Right cardiac atrium (tissue), 5 donors: ENCODE results near the gene RPL14. TPM values are rescaled to one million over a fixed set of nuclear protein-coding genes. Genes with fewer than 3 reads are reported as not detected.
"Not testable (repeated sequence)": the region's sequence is repeated elsewhere in the genome, so short reads cannot be mapped to it uniquely, and the experiment has no call there.

Experiments used
- ATAC-seq, 2 donors: fragments of 200-7000 bp; cut with Tn5 transposase; one replicate each; pipeline versions ENCODE4 v1.8.0 to v1.9.1; 2020; ENCODE audit warnings: moderate library complexity in 2 of 2, mild to moderate bottlenecking in 1 of 2
- DNase-seq, 3 donors: peaks; one replicate each; pipeline ENCODE4 v3.0.0-alpha.2; 2020
- H3K27ac ChIP-seq: one replicate; pipeline ENCODE4 v1.5.1; 2013; ENCODE audit warnings: mild to moderate bottlenecking, low read length, control low read depth, moderate library complexity
- H3K27me3 ChIP-seq: one replicate; pipeline ENCODE4 v1.6.1; 2013; ENCODE audit not compliant: control insufficient read depth, insufficient read depth
- H3K4me1 ChIP-seq: one replicate; pipeline ENCODE4 v1.6.1; 2013; ENCODE audit warnings: low read length; ENCODE audit not compliant: control insufficient read depth, insufficient read depth
- H3K4me3 ChIP-seq: one replicate; pipeline ENCODE4 v1.5.1; 2013; ENCODE audit warnings: low read length, control low read depth
- H3K9me3 ChIP-seq: one replicate; pipeline ENCODE4 v1.6.1; 2013; ENCODE audit warnings: low read length; ENCODE audit not compliant: control insufficient read depth
- WGBS: extraction: QIAGEN DNeasy Blood & Tissue Kit; methylation state at CpG from one replicate; pipeline ENCODE4 v1.1.7; 2013; 5-methylcytosine and 5-hydroxymethylcytosine counted together
- intact Hi-C, 4 donors: fragments of 100-400 bp; cut with DNase I; formaldehyde crosslinking; loops; one replicate each; pipeline versions ENCODE4 v1.11.0 to v1.14.0; 2022 to 2023
- polyA plus RNA-seq: library from polyadenylated mRNA; stranded (reverse); fragments of 200-250 nt; gene quantifications from one replicate; pipeline ENCODE4 v1.2.3, GENCODE V29; 2013
- total RNA-seq, 4 donors: library from RNA; stranded (reverse); fragmentation: NEBNext Ultra II Directional; extraction: Animal tissue kit (Norgen Biotek cat#: 25700); gene quantifications; one replicate each; pipeline ENCODE4 v1.2.1, GENCODE V29; 2021
- donor health status: healthy with polysubstance abuse.
- donor health status: DM: no; HTN: yes; CAD: no.
- donor health status: DM: no; HTN: no; CAD: no.
- donor health status: DM: no; HTN: yes; CAD: no; lungs with severe emphysema.
- donor health status: DM: yes; HTN: yes; CAD: no.

The RPL14 gene
- total and polyA plus RNA-seq, 5 donors = 895 to 1,161 (median 1,107) TPM

GRCh38 chr3:40462838-40463237 lies 5.7 kb downstream of the RPL14 start:
- DNase-seq, H3K4me1 ChIP-seq, H3K9me3 ChIP-seq, ATAC-seq, H3K27ac ChIP-seq, H3K27me3 ChIP-seq, intact Hi-C loops, H3K4me3 ChIP-seq: not testable (repeated sequence)
- 96% methylated on average over 7 of the region's 7 CpGs for WGBS

GRCh38 chr3:40463579-40463978 lies 6.4 kb downstream of the RPL14 start:
- Histone ChIP-seq H3K9me3 (no peaks in the 10 kb centered on the region), H3K27ac (no peak overlapping the region), H3K27me3 (no peaks in the 10 kb centered on the region), H3K4me1 (no peaks in the 10 kb centered on the region), H3K4me3 (no peak overlapping the region)
- intact Hi-C loops = no loop called here
- 87% methylated on average over 2 of the region's 2 CpGs for WGBS
- ATAC-seq = no peak
- DNase-seq = no peak

- Histone ChIP-seq H3K9me3 (no peaks in the 10 kb centered on the region), H3K27ac (no peak overlapping the region), H3K27me3 (no peaks in the 10 kb centered on the region), H3K4me3 (no peak overlapping the region), H3K4me1 (no peaks in the 10 kb centered on the region)
- ATAC-seq (no peak), DNase-seq (no peak)
- WGBS = 64% methylated on average over 9 of the region's 9 CpGs
- intact Hi-C loops = no loop called here
Observed at GRCh38 chr3:40464339-40465110, 7.4 kb downstream of the RPL14 start.

GRCh38 chr3:40465111-40465407 lies 7.9 kb downstream of the RPL14 start:
- Histone ChIP-seq H3K4me3 (no peak overlapping the region), H3K27ac (no peak overlapping the region), H3K4me1 (no peaks in the 10 kb centered on the region), H3K9me3 (no peaks in the 10 kb centered on the region), H3K27me3 (no peaks in the 10 kb centered on the region)
- ATAC-seq (no peak), DNase-seq (no peak)
- intact Hi-C loops = no loop called here
- 68% methylated on average over 4 of the region's 4 CpGs for WGBS

GRCh38 chr3:40465456-40465855 lies 8.3 kb downstream of the RPL14 start:
- Histone ChIP-seq H3K27me3 (no peaks in the 10 kb centered on the region), H3K9me3 (no peaks in the 10 kb centered on the region), H3K27ac (no peak overlapping the region), H3K4me3 (no peak overlapping the region), H3K4me1 (no peaks in the 10 kb centered on the region)
- WGBS = 80% methylated on average over 2 of the region's 2 CpGs
- DNase-seq (no peak), ATAC-seq (no peak)
- intact Hi-C loops = no loop called here

- H3K9me3 ChIP-seq = no peaks in the 10 kb centered on the region
- WGBS = 93% methylated on average over 4 of the region's 4 CpGs
- H3K4me1 ChIP-seq = no peaks in the 10 kb centered on the region
- ATAC-seq = no peak
- H3K4me3 ChIP-seq = no peak overlapping the region
- no peak overlapping the region for H3K27ac ChIP-seq
- no peak for DNase-seq
- intact Hi-C loops = no loop called here
- H3K27me3 ChIP-seq = no peaks in the 10 kb centered on the region
Observed at GRCh38 chr3:40468018-40468417, 10.9 kb downstream of the RPL14 start.

GRCh38 chr3:40470701-40471100 lies 13.6 kb downstream of the RPL14 start:
- no peaks in the 10 kb centered on the region for H3K4me1 ChIP-seq
- DNase-seq (no peak), ATAC-seq (no peak)
- no peaks in the 10 kb centered on the region for H3K9me3 ChIP-seq
- WGBS = 69% methylated on average over 4 of the region's 4 CpGs
- H3K27me3 ChIP-seq = no peaks in the 10 kb centered on the region
- intact Hi-C loops = loop anchor here in 2 of 4 donors (10.0 kb wide), 1 partner anchor 54 kb away; the partner anchor contains the start of gene ZNF621 (in 2 of the 2)
- no peak overlapping the region for H3K4me3 ChIP-seq
- no peak overlapping the region for H3K27ac ChIP-seq

GRCh38 chr3:40476478-40477470 lies 19.6 kb downstream of the RPL14 start, which contains the start of gene ZNF619:
TSS of gene ZNF619 (plus strand) at chr3:40477122. CDS start at chr3:40477980, 858 bp downstream.
- H3K4me1 ChIP-seq = no peaks in the 10 kb centered on the region
- H3K27me3 ChIP-seq = no peaks in the 10 kb centered on the region
- peak; percentile 75 to 90 (median 90) for DNase-seq
- peak within 1 kb of the TSS; percentile 26 for H3K27ac ChIP-seq
- peak within 1 kb of the TSS; percentile 80 for H3K4me3 ChIP-seq
- WGBS = 12% methylated on average over 48 of the region's 48 CpGs
- intact Hi-C loops = loop anchor here in 2 of 4 donors (10.0 kb wide), 1 partner anchor 48 kb away; the partner anchor contains the start of gene ZNF621 (in 2 of the 2)
- H3K9me3 ChIP-seq = no peaks in the 10 kb centered on the region
- peak; percentile 93 to 96 for ATAC-seq

GRCh38 chr3:40477666-40478065 lies 20.5 kb downstream of the RPL14 start:
- WGBS = 31% methylated on average over 4 of the region's 4 CpGs
- peak overlapping the region; percentile 80 for H3K4me3 ChIP-seq
- intact Hi-C loops = loop anchor here in 2 of 4 donors (10.0 kb wide), 1 partner anchor 47 kb away; the partner anchor contains the start of gene ZNF621 (in 2 of the 2)

GRCh38 chr3:40487172-40487571 lies 30.0 kb downstream of the RPL14 start:
- WGBS = 98% methylated on average over 3 of the region's 3 CpGs
- ATAC-seq (no peak), DNase-seq (no peak)
- H3K4me3 ChIP-seq = no peak overlapping the region
- H3K9me3 ChIP-seq = peaks cover 6% of the 10 kb centered on the region
- no peaks in the 10 kb centered on the region for H3K4me1 ChIP-seq
- no peak overlapping the region for H3K27ac ChIP-seq
- intact Hi-C loops = no loop called here
- H3K27me3 ChIP-seq = no peaks in the 10 kb centered on the region

More at GRCh38 chr3:40477666-40478065, 20.5 kb downstream of the RPL14 start:
- Histone ChIP-seq H3K4me1 (no peaks in the 10 kb centered on the region), H3K9me3 (no peaks in the 10 kb centered on the region), H3K27me3 (no peaks in the 10 kb centered on the region), H3K27ac (no peak overlapping the region)
- ATAC-seq (peak; percentile 39 to 44), DNase-seq (no peak)

- DNase-seq (no peak), ATAC-seq (no peak)
- Histone ChIP-seq H3K27me3 (no peaks in the 10 kb centered on the region), H3K27ac (no peak overlapping the region), H3K4me1 (no peaks in the 10 kb centered on the region), H3K9me3 (peaks cover 6% of the 10 kb centered on the region), H3K4me3 (no peak overlapping the region)
- WGBS = 85% methylated on average over 5 of the region's 5 CpGs
- intact Hi-C loops = no loop called here
Observed at GRCh38 chr3:40490916-40491315, 33.8 kb downstream of the RPL14 start.
